HUES48 (cell line): ENCODE results near the gene CYP27A1.

Source experiments
- H3K27ac ChIP-seq: one replicate; pipeline ENCODE4 v1.7.0; 2013; ENCODE audit warnings: low read depth, low read length, inconsistent platforms
- H3K27me3 ChIP-seq: 2 replicates; pipeline ENCODE4 v1.6.1; 2013; ENCODE audit warnings: mild to moderate bottlenecking, low read length; ENCODE audit not compliant: control insufficient read depth, insufficient read depth
- H3K36me3 ChIP-seq: 2 replicates; pipeline ENCODE4 v1.6.1; 2013; ENCODE audit warnings: low read length; ENCODE audit not compliant: control insufficient read depth, insufficient read depth
- H3K4me1 ChIP-seq: 2 replicates; pipeline ENCODE4 v1.6.1; 2013; ENCODE audit warnings: mild to moderate bottlenecking, low read length; ENCODE audit not compliant: control insufficient read depth, insufficient read depth
- H3K4me3 ChIP-seq: 2 replicates; pipeline ENCODE4 v1.5.1; 2013; ENCODE audit warnings: mild to moderate bottlenecking, low read depth, low read length
- H3K9ac ChIP-seq: 2 replicates; pipeline ENCODE4 v1.6.1; 2013; ENCODE audit warnings: mild to moderate bottlenecking, low read depth, low read length, moderate library complexity
- H3K9me3 ChIP-seq: 2 replicates; pipeline ENCODE4 v1.6.1; 2013; ENCODE audit warnings: low read length; ENCODE audit not compliant: control insufficient read depth, insufficient read depth

CYP27A1 gene

DNA sequence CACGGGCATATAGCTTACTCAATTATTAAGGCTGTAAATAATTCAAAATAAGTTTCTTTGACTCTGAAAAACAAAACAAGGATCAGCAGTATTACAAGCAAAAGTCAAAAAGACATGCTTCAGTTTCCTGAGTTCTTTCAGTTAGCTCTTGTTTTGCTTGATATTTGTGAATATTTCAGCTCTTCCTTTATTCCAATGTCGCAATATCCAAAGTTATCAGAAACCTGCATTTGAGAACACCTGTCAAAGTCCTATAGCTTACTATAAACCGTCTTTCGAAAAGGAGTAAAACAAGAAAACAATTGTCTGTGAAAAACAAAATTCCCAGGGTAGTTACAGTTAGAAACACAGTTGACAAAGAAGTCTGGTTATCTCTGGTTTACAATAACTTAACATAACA is 14.7 kb downstream of the CYP27A1 start:
- H3K4me3 ChIP-seq: no peak overlapping the region
- no peaks in the 10 kb centered on the region for H3K27me3 ChIP-seq
- no peak overlapping the region for H3K27ac ChIP-seq
- no peak overlapping the region for H3K9ac ChIP-seq
- H3K4me1 ChIP-seq: peaks cover 19% of the 10 kb centered on the region
- no peaks in the 10 kb centered on the region for H3K9me3 ChIP-seq
- H3K36me3 ChIP-seq: no peaks in the 10 kb centered on the region

DNA sequence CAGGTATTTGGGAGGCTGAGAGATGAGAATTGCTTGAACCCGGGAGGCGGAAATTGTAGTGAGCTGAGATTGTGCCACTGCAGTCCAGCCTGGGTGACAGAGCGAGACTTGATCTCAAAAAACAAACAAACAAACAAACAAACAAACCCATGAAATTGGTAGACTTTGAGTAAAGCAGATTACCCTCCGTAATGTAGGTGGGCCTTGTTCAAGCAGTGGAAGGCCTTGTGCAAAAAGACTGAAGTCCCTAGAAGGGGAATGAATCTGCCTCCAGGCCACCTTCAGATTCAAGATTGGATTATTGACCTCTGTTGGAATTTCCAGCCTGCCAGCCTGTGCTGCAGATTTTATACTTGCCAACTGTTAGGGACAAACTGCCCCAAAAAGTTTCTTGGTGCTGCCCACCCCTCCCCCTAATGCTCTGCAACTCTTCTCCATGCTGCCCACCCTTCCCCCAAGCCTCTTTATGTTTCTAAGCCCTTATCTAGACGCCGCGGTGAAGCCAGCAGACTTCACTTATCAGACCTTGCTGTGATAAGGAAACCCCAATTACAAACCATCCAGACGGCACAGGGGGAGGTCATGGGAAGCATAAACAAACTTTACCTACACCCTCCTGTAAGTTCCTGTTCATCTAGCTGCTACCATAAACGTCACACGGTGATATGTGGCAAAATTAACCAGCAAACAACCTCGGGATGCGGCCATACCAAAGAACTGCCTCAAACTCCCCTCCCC is 17.0 kb downstream of the CYP27A1 start:
- Histone ChIP-seq H3K27me3 (no peaks in the 10 kb centered on the region), H3K36me3 (no peaks in the 10 kb centered on the region), H3K9ac (no peak overlapping the region), H3K4me1 (peaks cover 19% of the 10 kb centered on the region), H3K4me3 (no peak overlapping the region), H3K27ac (peak overlapping the region; percentile 82), H3K9me3 (peaks cover under 1% of the 10 kb centered on the region; the same call in 1 of the 2 replicates)

DNA sequence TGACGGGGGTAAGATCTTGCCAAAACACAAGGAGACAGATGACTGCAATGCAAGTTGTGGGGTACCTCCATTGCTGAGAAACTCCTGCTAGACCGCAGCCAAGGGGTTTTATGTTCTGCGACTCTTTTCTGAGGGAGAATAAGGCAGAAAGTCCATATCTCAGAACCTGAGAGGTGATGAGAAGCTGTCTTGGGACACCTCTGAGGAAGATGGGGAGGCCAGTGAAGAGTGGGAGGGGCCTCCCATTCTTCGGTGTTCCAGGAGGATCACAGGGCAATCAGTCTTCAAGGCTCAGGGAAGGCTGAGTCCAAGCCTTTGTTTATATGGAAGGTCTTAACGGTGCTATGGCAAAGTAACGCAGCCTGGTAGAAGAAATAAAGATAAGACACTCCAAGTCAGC is 18.0 kb downstream of the CYP27A1 start:
- Histone ChIP-seq H3K9ac (no peak overlapping the region), H3K4me3 (no peak overlapping the region), H3K27ac (peak overlapping the region; percentile 82), H3K36me3 (no peaks in the 10 kb centered on the region), H3K4me1 (peaks cover 14% of the 10 kb centered on the region), H3K27me3 (no peaks in the 10 kb centered on the region), H3K9me3 (peaks cover 7% of the 10 kb centered on the region; the same call in 1 of the 2 replicates)

DNA sequence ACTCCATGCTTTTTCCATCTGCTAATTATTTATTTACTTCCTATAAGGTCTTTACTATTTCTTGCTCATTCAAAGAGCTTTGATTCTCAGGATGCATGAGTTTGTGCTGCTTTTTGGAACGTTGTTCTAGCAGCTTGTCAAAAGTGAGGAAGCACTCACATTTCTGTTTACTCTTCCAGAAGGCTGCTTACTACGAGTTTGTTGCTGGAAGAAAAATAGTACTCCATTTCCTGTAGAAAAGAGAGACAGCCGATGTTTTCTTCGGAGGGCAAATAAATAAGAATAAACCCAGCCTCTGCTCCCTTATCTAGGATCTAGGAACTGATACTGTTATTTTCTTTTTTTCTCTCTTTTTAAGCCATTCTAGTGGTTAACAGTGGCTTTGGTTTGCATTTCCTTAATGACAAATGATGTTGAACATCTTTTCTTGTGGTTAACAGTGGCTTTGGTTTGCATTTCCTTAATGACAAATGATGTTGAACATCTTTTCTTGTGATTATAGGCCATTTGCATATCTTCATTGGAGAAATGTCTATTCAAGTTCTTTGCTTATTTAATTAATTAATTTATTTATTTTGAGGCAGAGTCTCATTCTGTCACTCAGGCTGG is 20.5 kb downstream of the CYP27A1 start:
- Histone ChIP-seq H3K27ac (no peak overlapping the region), H3K4me1 (peaks cover 31% of the 10 kb centered on the region), H3K9me3 (peaks cover 7% of the 10 kb centered on the region; the same call in 1 of the 2 replicates), H3K27me3 (no peaks in the 10 kb centered on the region), H3K36me3 (no peaks in the 10 kb centered on the region), H3K9ac (no peak overlapping the region), H3K4me3 (no peak overlapping the region)

DNA sequence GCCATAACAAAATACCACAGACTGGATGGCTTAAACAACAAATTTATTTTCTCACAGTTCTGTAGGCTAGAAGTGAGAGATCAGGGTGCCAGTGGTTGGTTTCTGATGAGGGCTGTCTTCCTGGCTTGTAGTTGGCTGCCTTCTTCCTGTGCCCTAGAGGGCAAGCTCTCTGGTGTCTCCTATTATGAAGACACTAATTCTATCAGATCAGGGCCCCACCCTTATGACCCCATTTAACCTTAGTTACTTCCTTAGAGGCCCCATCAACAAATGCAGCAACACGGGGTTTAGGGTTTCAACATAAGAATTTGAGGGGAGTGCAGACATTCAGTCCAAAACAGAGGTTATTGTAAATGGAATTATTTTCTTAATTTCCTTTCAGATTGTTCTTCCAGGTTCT is 22.9 kb downstream of the CYP27A1 start:
- H3K4me3 ChIP-seq: no peak overlapping the region
- H3K9ac ChIP-seq: no peak overlapping the region
- peaks cover 7% of the 10 kb centered on the region; the same call in 1 of the 2 replicates for H3K9me3 ChIP-seq
- H3K27me3 ChIP-seq: no peaks in the 10 kb centered on the region
- H3K27ac ChIP-seq: peak overlapping the region; percentile 34
- H3K4me1 ChIP-seq: peaks cover 20% of the 10 kb centered on the region
- H3K36me3 ChIP-seq: no peaks in the 10 kb centered on the region

DNA sequence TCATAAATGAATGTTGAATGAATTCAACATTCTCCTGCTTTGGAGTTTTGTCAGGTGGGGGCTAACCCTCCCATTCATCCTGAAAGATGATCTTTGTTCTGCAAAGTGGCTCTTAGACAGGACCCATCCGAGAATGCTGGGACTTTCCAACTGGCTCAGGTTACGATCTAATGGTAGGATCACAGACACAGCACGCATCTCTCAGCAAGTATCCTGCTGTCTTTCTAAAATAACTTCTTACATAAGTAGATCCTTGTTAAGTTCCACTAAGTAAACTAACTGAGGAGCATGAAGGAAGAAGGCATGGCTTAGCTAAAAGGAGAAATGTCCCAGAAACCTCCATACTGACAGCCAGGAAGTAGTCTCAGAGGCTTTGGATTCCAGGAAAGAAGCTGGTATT is 23.7 kb downstream of the CYP27A1 start:
- H3K27ac ChIP-seq: peak overlapping the region; percentile 56
- no peak overlapping the region for H3K9ac ChIP-seq
- H3K36me3 ChIP-seq: no peaks in the 10 kb centered on the region
- no peak overlapping the region for H3K4me3 ChIP-seq
- H3K4me1 ChIP-seq: peaks cover 17% of the 10 kb centered on the region
- H3K27me3 ChIP-seq: no peaks in the 10 kb centered on the region
- peaks cover 7% of the 10 kb centered on the region; the same call in 1 of the 2 replicates for H3K9me3 ChIP-seq

DNA sequence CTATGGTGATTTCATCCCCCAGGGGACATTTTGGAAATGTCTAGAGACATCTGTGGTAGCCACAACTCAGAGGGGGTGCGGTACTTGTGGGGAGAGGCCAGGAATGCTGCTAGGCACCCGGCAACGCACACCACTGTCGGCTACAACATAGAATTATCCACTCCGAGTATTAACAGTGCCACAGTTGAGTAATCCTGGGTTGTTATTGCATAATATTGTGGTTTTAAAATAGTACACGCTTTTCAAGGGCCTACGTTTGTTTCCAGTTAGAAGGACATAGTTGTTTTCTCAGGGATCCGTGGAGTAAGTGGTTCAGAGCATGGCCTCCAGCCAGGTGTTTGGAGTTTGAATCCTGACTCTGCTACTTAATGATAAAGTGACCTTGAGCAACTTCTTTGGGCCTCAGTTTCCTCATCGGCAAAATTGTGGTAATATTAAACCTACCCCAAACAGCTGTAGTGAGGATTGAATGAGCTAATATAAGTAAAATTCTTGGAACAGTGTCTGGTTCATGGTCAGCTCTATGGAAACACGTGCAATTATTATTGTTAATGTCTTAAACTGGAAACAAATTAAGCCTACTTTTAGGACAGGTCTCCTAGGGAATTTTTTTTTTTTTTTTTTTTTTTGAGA is 24.5 kb downstream of the CYP27A1 start:
- Histone ChIP-seq H3K9ac (no peak overlapping the region), H3K36me3 (no peaks in the 10 kb centered on the region), H3K9me3 (peaks cover 7% of the 10 kb centered on the region; the same call in 1 of the 2 replicates), H3K4me1 (peaks cover 17% of the 10 kb centered on the region), H3K27me3 (no peaks in the 10 kb centered on the region), H3K27ac (no peak overlapping the region), H3K4me3 (no peak overlapping the region)

DNA sequence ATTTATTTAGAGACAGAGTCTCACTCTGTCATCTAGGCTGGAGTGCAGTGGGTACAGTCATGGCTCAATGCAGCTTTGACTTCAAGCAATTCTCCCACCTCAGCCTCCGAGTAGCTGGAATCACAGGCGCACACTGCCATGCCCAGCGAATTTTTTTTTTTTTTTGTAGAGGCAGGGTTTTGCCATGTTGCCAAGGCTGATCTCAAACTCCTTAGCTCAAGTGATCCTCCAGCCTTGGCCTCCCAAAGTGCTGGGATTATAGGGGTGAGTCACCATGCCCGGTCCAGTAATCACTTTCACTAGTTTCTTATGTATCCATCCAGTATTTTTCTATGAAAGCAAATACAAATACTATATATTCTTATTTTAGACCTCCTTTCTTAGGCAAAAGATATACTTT is 25.7 kb downstream of the CYP27A1 start:
- Histone ChIP-seq H3K4me3 (no peak overlapping the region), H3K27ac (no peak overlapping the region), H3K36me3 (no peaks in the 10 kb centered on the region)

DNA sequence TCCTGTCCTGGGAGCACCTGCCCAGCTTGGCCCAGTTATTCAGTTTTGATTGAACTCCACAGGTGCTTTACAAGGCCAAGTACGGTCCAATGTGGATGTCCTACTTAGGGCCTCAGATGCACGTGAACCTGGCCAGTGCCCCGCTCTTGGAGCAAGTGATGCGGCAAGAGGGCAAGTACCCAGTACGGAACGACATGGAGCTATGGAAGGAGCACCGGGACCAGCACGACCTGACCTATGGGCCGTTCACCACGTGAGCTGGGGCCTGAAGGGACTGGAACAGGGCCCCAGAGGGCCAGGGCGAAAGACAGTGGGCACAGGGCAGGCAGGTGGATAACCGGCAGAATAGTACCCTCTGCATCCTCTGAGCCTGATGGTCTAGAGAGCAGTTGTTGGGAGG is 27.6 kb downstream of the CYP27A1 start:
- Histone ChIP-seq H3K36me3 (no peaks in the 10 kb centered on the region), H3K4me3 (no peak overlapping the region), H3K4me1 (peaks cover 17% of the 10 kb centered on the region), H3K9me3 (0 out of 2 replicates have a peak, but pooled peaks cover under 1% of the 10 kb centered on the region), H3K9ac (no peak overlapping the region), H3K27me3 (no peaks in the 10 kb centered on the region), H3K27ac (no peak overlapping the region)

More for the DNA sequence above, 25.7 kb downstream of the CYP27A1 start:
- Histone ChIP-seq H3K27me3 (no peaks in the 10 kb centered on the region), H3K9me3 (peaks cover 7% of the 10 kb centered on the region; the same call in 1 of the 2 replicates), H3K4me1 (peaks cover 17% of the 10 kb centered on the region), H3K9ac (no peak overlapping the region)

DNA sequence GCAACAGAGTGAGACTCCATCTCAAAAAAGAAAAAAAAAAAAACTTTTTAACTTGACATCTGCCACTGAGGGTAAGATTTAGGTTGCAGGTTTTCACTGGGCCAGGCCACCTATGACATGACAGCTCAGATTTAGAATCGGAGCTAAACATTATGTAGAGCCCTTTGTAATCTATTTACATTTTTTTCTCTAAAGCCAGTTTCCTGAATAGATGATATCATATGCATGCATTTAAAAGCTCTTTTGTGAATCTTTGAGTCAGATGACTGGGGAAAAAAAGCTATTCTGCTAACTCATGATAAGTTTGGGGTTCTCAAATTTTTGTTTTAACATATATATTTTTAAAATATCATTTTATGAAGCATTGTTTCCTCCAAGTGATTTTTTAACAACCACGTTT is 28.3 kb downstream of the CYP27A1 start:
- Histone ChIP-seq H3K4me3 (no peak overlapping the region), H3K9ac (no peak overlapping the region), H3K36me3 (no peaks in the 10 kb centered on the region), H3K9me3 (no peaks in the 10 kb centered on the region), H3K27me3 (no peaks in the 10 kb centered on the region), H3K27ac (no peak overlapping the region), H3K4me1 (peaks cover 14% of the 10 kb centered on the region)

DNA sequence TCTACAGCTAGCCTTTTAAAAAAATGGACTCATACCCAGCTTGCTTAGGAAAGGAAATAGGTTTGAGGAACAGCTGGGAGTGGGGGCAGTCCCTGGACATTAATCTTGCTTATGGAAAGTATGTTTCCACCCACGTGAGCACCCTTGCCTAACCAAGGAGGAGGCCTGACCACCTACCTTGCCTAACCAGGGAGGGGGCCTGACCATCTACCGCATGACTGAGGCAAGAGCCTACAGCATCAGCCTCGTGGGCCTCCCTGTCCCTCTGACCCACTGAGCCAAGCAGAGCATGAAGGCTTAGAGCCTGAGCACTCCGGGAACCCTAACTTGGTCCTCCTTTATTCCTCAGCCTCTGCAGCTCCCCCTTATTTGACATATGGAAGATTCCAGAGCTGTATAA is 29.4 kb downstream of the CYP27A1 start:
- Histone ChIP-seq H3K27me3 (no peaks in the 10 kb centered on the region), H3K27ac (no peak overlapping the region), H3K9ac (no peak overlapping the region), H3K4me1 (peaks cover 3% of the 10 kb centered on the region), H3K36me3 (no peaks in the 10 kb centered on the region), H3K4me3 (no peak overlapping the region), H3K9me3 (no peaks in the 10 kb centered on the region)
